Adrenal gland (tissue), 5 donors: ENCODE data around the gene SLC44A5.

Experiments
- CTCF ChIP-seq, 6 experiments: fragments of 450-650 bp in 4 of 6; fragments of 200-600 bp in 2 of 6; sonication (generic) in 1 of 6; IDR thresholded peaks; 1 replicate in 5 of 6; 2 replicates in 1 of 6; pipeline versions ENCODE4 v1.5.1 to v1.8.0; 2016 to 2021; ENCODE audit warnings: antibody characterized with exemption in 6 of 6, mild to moderate bottlenecking in 2 of 6, moderate library complexity in 1 of 6
- POLR2A ChIP-seq, 2 donors: fragments of 450-650 bp; IDR thresholded peaks; one replicate each; pipeline ENCODE4 v1.6.1; 2017; ENCODE audit warnings: antibody characterized with exemption in 2 of 2, mild to moderate bottlenecking in 2 of 2, moderate library complexity in 1 of 2
- donor health status: DM: no; HTN: no; CAD: no.

GRCh38 chr1:75431843-75432242 is 179.1 kb downstream of the SLC44A5 start:
- no peak for TF ChIP-seq CTCF (IDR thresholded peaks at IDR 0.05)
- no peak for TF ChIP-seq POLR2A (IDR thresholded peaks at IDR 0.05)
